HL-60 (cell line): ENCODE results near the gene EMC8.
"Not testable (repeated sequence)": the region's sequence is repeated elsewhere in the genome, so short reads cannot be mapped to it uniquely, and the experiment has no call there.

Experiments
- DNase-seq, 2 experiments: peaks; one replicate each; pipeline ENCODE4 v3.0.0-alpha.2; 2010 to 2020; ENCODE audit warnings: low read depth in 1 of 2, low spot score in 1 of 2
- H3K27ac ChIP-seq: fragments of 250-450 bp; sonication (Bioruptor Pico); replicated peaks from 2 replicates; pipeline ENCODE4 v1.5.1; 2020; ENCODE audit warnings: mild to moderate bottlenecking, moderate library complexity
- H3K27me3 ChIP-seq: fragments of 250-450 bp; sonication (Bioruptor Pico); 2 replicates; pipeline ENCODE4 v1.5.1; 2021; ENCODE audit warnings: mild to moderate bottlenecking, moderate library complexity; ENCODE audit not compliant: insufficient read depth, poor library complexity, severe bottlenecking
- H3K4me3 ChIP-seq: replicated peaks from 2 replicates; pipeline ENCODE4 v1.5.1; 2011; ENCODE audit warnings: mild to moderate bottlenecking, control low read depth, low read length; ENCODE audit not compliant: insufficient read depth
- CTCF ChIP-seq: IDR thresholded peaks from one replicate; pipeline ENCODE4 v1.5.1; 2011; ENCODE audit warnings: low read length, control low read depth, inconsistent platforms; ENCODE audit not compliant: insufficient read depth
- GABPA ChIP-seq: IDR thresholded peaks from 2 replicates; pipeline ENCODE4 v1.6.1; 2012; ENCODE audit warnings: low read depth
- POLR2AphosphoS5 ChIP-seq: IDR thresholded peaks from 2 replicates; pipeline ENCODE4 v1.6.1; 2012; ENCODE audit warnings: low read depth
- REST ChIP-seq: IDR thresholded peaks from 2 replicates; pipeline ENCODE4 v1.6.1; 2012; ENCODE audit warnings: low read depth; ENCODE audit not compliant: insufficient replicate concordance
- SPI1 ChIP-seq: IDR thresholded peaks from 2 replicates; pipeline ENCODE4 v1.6.1; 2012; ENCODE audit warnings: low read depth, mild to moderate bottlenecking, borderline replicate concordance

Gene EMC8

GRCh38 chr16:85808926-85809325, 9.6 kb upstream of the EMC8 start:
- Histone ChIP-seq H3K4me3 (no peak overlapping the region), H3K27ac (no peak overlapping the region), H3K27me3 (no peaks in the 10 kb centered on the region)
- TF ChIP-seq SPI1 (no peak), CTCF (no peak)
- DNase-seq = no peak

GRCh38 chr16:85808104-85808503, 8.8 kb upstream of the EMC8 start:
- H3K27me3 ChIP-seq, H3K4me3 ChIP-seq, H3K27ac ChIP-seq, DNase-seq: not testable (repeated sequence)

DNA sequence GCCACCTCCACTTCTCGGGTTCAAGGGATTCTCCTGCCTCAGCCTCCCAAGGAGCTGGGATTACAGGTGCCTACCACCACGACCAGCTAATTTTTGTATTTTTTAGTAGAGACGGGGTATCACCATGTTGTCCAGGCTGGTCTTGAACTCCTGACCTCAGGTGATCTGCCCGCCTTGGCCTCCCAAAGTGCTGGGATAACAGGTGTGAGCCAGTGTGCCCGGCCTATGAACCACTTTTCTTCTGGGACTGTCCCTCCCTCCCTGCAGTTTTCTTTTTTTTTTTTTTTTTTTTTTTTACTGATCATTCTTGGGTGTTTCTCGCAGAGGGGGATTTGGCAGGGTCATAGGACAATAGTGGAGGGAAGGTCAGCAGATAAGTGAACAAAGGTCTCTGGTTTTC, 8.0 kb upstream of the EMC8 start:
- H3K4me3 ChIP-seq, H3K27ac ChIP-seq, H3K27me3 ChIP-seq, DNase-seq: not testable (repeated sequence)

DNA sequence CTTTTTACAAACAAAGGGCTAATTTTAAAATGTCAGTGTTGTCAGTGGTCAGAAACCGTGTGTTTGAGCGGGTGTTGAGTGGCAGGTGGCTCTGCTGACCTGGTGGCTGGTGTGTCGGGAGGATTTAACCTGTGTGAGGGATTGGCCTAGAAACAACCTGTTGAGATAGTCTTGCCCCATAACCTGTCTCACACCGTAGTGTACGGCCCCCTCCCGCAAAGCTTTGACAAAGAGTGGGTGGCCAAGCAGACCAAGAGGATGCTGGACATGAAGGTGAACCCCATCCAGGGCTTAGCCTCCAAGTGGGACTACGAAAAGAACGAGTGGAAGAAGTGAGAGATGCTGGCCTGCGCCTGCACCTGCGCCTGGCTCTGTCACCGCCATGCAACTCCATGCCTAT, 7.2 kb upstream of the EMC8 start:
- TF ChIP-seq REST (no peak), POLR2AphosphoS5 (no peak), GABPA (no peak), SPI1 (no peak), CTCF (no peak)
- no peaks in the 10 kb centered on the region for H3K27me3 ChIP-seq
- H3K4me3 ChIP-seq = no peak overlapping the region
- H3K27ac ChIP-seq = no peak overlapping the region
- DNase-seq = no peak

GRCh38 chr16:85805442-85806045, 6.2 kb upstream of the EMC8 start:
- Histone ChIP-seq H3K27ac (no peak overlapping the region), H3K4me3 (no peak overlapping the region), H3K27me3 (no peaks in the 10 kb centered on the region)
- no peak for DNase-seq
- no peak for TF ChIP-seq REST
- TF ChIP-seq SPI1 = no peak
- TF ChIP-seq GABPA = no peak
- TF ChIP-seq CTCF = no peak
- no peak for TF ChIP-seq POLR2AphosphoS5
